Adrenal gland (tissue), 12 donors: ENCODE results near the gene MAML1. TPM values are rescaled to one million over a fixed set of nuclear protein-coding genes. Genes with fewer than 3 reads are reported as not detected.

Experiments used
- DNase-seq, 7 donors: peaks; one replicate each; pipeline ENCODE4 v3.0.0-alpha.2; 2019 to 2020
- H3K27ac ChIP-seq, 5 donors: fragments of 200-600 bp; sonication (generic) in 4 of 5; 1 replicate in 3 of 5; 2 replicates in 2 of 5; pipeline versions ENCODE4 v1.5.1 to v1.8.0; 2016 to 2020; ENCODE audit warnings: mild to moderate bottlenecking in 1 of 5
- H3K27me3 ChIP-seq: fragments of 200-600 bp; 2 replicates; pipeline ENCODE4 v1.8.0; 2021
- H3K36me3 ChIP-seq, 2 donors: fragments of 200-600 bp; replicated peaks in 1 of 2; 1 replicate in 1 of 2; 2 replicates in 1 of 2; pipeline versions ENCODE4 v1.5.1 to v1.8.0; 2018 to 2022
- H3K4me1 ChIP-seq, 2 donors: fragments of 200-600 bp; replicated peaks in 1 of 2; 1 replicate in 1 of 2; 2 replicates in 1 of 2; pipeline versions ENCODE4 v1.5.1 to v1.8.0; 2018 to 2021
- H3K4me3 ChIP-seq, 4 donors: fragments of 200-600 bp; sonication (generic) in 3 of 4; one replicate each; pipeline ENCODE4 v1.5.1; 2016 to 2018
- H3K9me3 ChIP-seq, 3 donors: fragments of 200-600 bp; sonication (generic) in 1 of 3; replicated peaks in 1 of 3; 1 replicate in 2 of 3; 2 replicates in 1 of 3; pipeline versions ENCODE4 v1.5.1 to v1.8.0; 2016 to 2021
- CTCF ChIP-seq, 6 experiments: fragments of 450-650 bp in 4 of 6; fragments of 200-600 bp in 2 of 6; sonication (generic) in 1 of 6; IDR thresholded peaks; 1 replicate in 5 of 6; 2 replicates in 1 of 6; pipeline versions ENCODE4 v1.5.1 to v1.8.0; 2016 to 2021; ENCODE audit warnings: antibody characterized with exemption in 6 of 6, mild to moderate bottlenecking in 2 of 6, moderate library complexity in 1 of 6
- POLR2A ChIP-seq, 2 donors: fragments of 450-650 bp; IDR thresholded peaks; one replicate each; pipeline ENCODE4 v1.6.1; 2017; ENCODE audit warnings: antibody characterized with exemption in 2 of 2, mild to moderate bottlenecking in 2 of 2, moderate library complexity in 1 of 2
- WGBS, 4 donors: extraction: QIAGEN DNeasy Blood & Tissue Kit in 2 of 4; methylation state at CpG; one replicate each; pipeline versions ENCODE4 v1.1.5 to v1.1.7; 2013 to 2017; 5-methylcytosine and 5-hydroxymethylcytosine counted together
- intact Hi-C, 2 donors: fragments of 100-400 bp; cut with DNase I; formaldehyde crosslinking; loops; one replicate each; pipeline versions ENCODE4 v1.14.1 to v1.15.0; 2022 to 2023
- polyA plus RNA-seq, 3 donors: library from polyadenylated mRNA; stranded (reverse); fragments of 200-250 nt in 2 of 3; fragments of 350-450 nt in 1 of 3; fragmentation: Illumina TruSeq in 1 of 3; extraction: RNeasy Lipid Tissue Mini Kit (QIAGEN cat#74804) in 1 of 3; gene quantifications; one replicate each; pipeline ENCODE4 v1.2.3, GENCODE V29; 2013 to 2014
- total RNA-seq, 9 donors: library from RNA; depleted of rRNA in 4 of 9; stranded (reverse); fragments of >200 nt in 4 of 9; fragments of 120-200 nt in 1 of 9; fragmentation: NEBNext Ultra II Directional in 1 of 9; extraction: Animal tissue kit (Norgen Biotek cat#: 25700) in 1 of 9; gene quantifications; one replicate each; pipeline versions ENCODE4 v1.1.0 to v1.2.4, GENCODE V29; 2013 to 2023
- donor health status: healthy with polysubstance abuse.
- donor health status: Bipolar disorder and iron deficiency.
- donor health status: DM: yes; HTN: yes; CAD: no.
- donor health status: DM: no; HTN: no; CAD: no.
- donor health status: DM: no; HTN: no; CAD: no.
- donor health status: DM: yes; HTN: yes; CAD: no.

Gene MAML1
- total and polyA plus RNA-seq, 12 donors: 7.3 to 70.7 (median 29.2) TPM

- Histone ChIP-seq H3K27me3 (no peaks in the 10 kb centered on the region), H3K9me3 (no peaks in the 10 kb centered on the region), H3K4me1 (peaks cover 35 to 36% of the 10 kb centered on the region in 2 donors), H3K4me3 (no peak overlapping the region), H3K27ac (no peak overlapping the region), H3K36me3 (no peaks in the 10 kb centered on the region)
- intact Hi-C loops: no loop called here
- no peak for DNase-seq
- 95 to 97% (median 96%) methylated on average over 21 of the region's 21 CpGs for WGBS, 4 donors
- TF ChIP-seq CTCF (IDR thresholded peaks at IDR 0.05) (no peak), POLR2A (IDR thresholded peaks at IDR 0.05) (no peak)
Measured at GRCh38 chr5:179815491-179816249, 83.0 kb downstream of the MAML1 start.

- Histone ChIP-seq H3K4me1 (peaks cover 35 to 36% of the 10 kb centered on the region in 2 donors), H3K9me3 (no peaks in the 10 kb centered on the region), H3K27ac (no peak overlapping the region), H3K4me3 (peak overlapping the region in 2 of 4 donors; percentile 29 to 72), H3K36me3 (no peaks in the 10 kb centered on the region), H3K27me3 (no peaks in the 10 kb centered on the region)
- DNase-seq: peak in 1 of 7 donors; percentile 12
- TF ChIP-seq POLR2A (IDR thresholded peaks at IDR 0.05) (no peak), CTCF (IDR thresholded peaks at IDR 0.05) (no peak)
- 58 to 68% (median 61%) methylated on average over 11 to 23 of the region's 23 CpGs for WGBS, 4 donors
- intact Hi-C loops: no loop called here
Measured at GRCh38 chr5:179816401-179816795, 83.8 kb downstream of the MAML1 start.

GRCh38 chr5:179816796-179817469 lies 84.3 kb downstream of the MAML1 start:
- intact Hi-C loops: no loop called here

More at GRCh38 chr5:179816796-179817469, 84.3 kb downstream of the MAML1 start:
- peak overlapping the region in 2 of 5 donors; percentile 36 to 100 for H3K27ac ChIP-seq
- H3K4me3 ChIP-seq: peak overlapping the region in 2 of 4 donors; percentile 29 to 72
- H3K27me3 ChIP-seq: no peaks in the 10 kb centered on the region
- H3K4me1 ChIP-seq: peaks cover 37% of the 10 kb centered on the region in 2 donors
- H3K9me3 ChIP-seq: no peaks in the 10 kb centered on the region
- no peak for TF ChIP-seq POLR2A (IDR thresholded peaks at IDR 0.05)
- no peak for TF ChIP-seq CTCF (IDR thresholded peaks at IDR 0.05)
- WGBS, 4 donors: 1 to 8% (median 2%) methylated on average over 3 to 69 of the region's 72 CpGs
- no peaks in the 10 kb centered on the region for H3K36me3 ChIP-seq
- peak in 1 of 7 donors; percentile 43 for DNase-seq
